Lower leg skin (tissue), 3 donors: ENCODE measurements around the gene REEP1.

ENCODE experiments used
- CTCF ChIP-seq, 3 donors: fragments of 450-650 bp; IDR thresholded peaks; one replicate each; pipeline ENCODE4 v1.5.1; 2016; ENCODE audit warnings: antibody characterized with exemption in 3 of 3, mild to moderate bottlenecking in 3 of 3, moderate library complexity in 2 of 3
- POLR2A ChIP-seq, 2 donors: fragments of 450-650 bp; IDR thresholded peaks; one replicate each; pipeline ENCODE4 v1.6.1; 2016 to 2017; ENCODE audit warnings: antibody characterized with exemption in 2 of 2, mild to moderate bottlenecking in 1 of 2, moderate library complexity in 1 of 2

DNA sequence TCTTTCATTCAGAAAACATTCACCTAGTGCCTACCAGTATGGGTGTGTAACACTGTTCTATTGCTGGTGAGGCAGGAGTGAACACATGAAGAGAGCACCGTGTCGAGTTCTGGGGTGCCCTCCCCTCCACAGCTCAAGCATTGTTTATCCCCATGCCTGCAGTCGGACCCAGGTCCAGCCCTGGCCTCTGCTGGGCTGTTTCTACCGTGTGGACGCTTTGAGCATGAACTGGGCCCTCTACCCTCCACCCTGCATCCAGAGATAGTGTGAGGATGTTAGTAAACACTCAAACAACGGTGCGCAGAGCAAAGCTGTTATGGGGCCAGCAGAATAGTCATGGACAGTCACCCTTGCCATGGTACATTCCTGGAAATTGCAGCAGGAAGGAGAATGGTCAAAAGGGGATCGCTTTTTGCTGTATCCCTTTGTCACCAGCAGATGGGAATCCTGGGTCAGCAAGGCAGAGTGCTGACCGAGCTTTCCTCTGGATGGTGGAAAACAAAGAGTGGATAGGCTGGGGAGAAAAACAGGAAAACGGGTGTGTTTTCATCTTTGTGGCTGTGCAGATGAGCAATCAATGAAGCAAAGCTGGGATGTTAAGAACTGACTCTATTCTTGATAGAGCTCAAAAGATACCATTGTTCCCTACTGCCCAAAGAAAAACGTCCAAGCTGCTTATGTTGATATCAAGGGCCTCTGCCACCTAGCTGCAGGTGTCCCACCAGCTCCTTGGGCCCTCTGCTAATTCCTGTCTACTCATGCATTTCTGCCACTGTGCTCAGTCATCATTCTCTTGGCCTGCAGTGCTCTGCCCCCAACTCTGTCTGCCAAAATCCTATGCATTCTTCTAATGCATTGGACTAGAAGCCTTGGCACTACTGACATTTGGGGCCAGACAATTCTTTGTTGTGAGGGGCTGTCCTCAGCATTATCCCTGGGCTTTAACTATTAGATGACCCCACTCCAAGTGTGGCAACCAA lies 38.7 kb downstream of the REEP1 start:
- TF ChIP-seq CTCF (IDR thresholded peaks at IDR 0.05) (no peak), POLR2A (IDR thresholded peaks at IDR 0.05) (no peak)
